Measurements from ENCODE around the gene FXYD5.

Gene FXYD5

DNA sequence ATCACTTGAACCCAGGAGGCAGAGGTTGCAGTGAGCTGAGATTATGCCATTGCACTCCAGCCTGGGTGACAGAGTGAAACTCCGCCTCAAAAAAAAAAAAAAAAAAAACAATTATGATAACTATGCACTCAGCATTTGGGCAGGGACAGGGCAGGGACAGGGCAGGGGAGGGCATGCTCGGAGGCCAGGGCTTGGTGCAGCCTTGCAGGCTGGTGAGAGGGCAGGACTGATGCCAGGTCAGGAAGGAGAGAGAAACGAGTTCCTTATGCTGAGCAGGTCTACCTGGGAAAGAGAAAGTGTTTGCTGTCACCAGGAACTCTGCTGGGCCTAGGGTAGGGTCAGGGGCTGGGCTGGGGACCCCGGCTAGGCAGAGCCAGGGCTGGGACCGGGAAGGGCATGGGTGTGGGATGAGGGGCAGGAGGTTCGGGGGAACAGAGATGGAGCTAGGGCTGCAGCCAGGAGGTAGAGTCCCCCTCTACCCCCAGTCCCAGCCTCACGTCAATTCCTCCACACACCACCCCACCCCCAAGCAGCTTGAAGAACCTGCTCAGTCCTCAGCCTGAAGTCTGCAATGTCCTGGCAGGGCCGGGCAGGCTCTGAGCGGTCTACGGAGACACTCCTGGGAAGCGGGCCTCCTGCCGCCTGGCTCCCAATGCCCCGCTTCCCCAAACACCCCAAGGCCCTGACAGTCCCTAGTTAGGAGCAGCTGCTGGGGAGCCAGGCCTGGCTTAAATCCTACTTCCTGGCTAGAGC is 36.1 kb upstream of the FXYD5 start:
- DNase-seq (ENCODE audit: low read depth in 1 of 2, low spot score in 1 of 2): no peak
- TF ChIP-seq REST (IDR thresholded peaks at IDR 0.05; ENCODE audit: insufficient replicate concordance, low read depth) (no peak), SPI1 (IDR thresholded peaks at IDR 0.05; ENCODE audit: borderline replicate concordance, low read depth) (no peak), POLR2AphosphoS5 (IDR thresholded peaks at IDR 0.05; ENCODE audit: low read depth) (no peak), GABPA (IDR thresholded peaks at IDR 0.05; ENCODE audit: low read depth) (no peak)
- TF ChIP-seq, protein P1, sequence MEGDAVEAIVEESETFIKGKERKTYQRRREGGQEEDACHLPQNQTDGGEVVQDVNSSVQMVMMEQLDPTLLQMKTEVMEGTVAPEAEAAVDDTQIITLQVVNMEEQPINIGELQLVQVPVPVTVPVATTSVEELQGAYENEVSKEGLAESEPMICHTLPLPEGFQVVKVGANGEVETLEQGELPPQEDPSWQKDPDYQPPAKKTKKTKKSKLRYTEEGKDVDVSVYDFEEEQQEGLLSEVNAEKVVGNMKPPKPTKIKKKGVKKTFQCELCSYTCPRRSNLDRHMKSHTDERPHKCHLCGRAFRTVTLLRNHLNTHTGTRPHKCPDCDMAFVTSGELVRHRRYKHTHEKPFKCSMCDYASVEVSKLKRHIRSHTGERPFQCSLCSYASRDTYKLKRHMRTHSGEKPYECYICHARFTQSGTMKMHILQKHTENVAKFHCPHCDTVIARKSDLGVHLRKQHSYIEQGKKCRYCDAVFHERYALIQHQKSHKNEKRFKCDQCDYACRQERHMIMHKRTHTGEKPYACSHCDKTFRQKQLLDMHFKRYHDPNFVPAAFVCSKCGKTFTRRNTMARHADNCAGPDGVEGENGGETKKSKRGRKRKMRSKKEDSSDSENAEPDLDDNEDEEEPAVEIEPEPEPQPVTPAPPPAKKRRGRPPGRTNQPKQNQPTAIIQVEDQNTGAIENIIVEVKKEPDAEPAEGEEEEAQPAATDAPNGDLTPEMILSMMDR (IDR thresholded peaks at IDR 0.05; ENCODE audit: insufficient read depth, low read length): no peak
- Histone ChIP-seq H3K27ac (replicated peaks) (no peak overlapping the region), H3K4me3 (replicated peaks; ENCODE audit: insufficient read depth, low read length) (no peak overlapping the region), H3K27me3 (ENCODE audit: insufficient read depth, poor library complexity, severe bottlenecking) (no peaks in the 10 kb centered on the region)

GRCh38 chr19:35119091-35119490 is 35.4 kb upstream of the FXYD5 start:
- H3K4me3 ChIP-seq (replicated peaks; ENCODE audit: insufficient read depth, low read length): no peak overlapping the region
- H3K27ac ChIP-seq (replicated peaks): no peak overlapping the region
- no peak for DNase-seq (ENCODE audit: low read depth in 1 of 2, low spot score in 1 of 2)
- TF ChIP-seq SPI1 (IDR thresholded peaks at IDR 0.05; ENCODE audit: borderline replicate concordance, low read depth) (no peak), POLR2AphosphoS5 (IDR thresholded peaks at IDR 0.05; ENCODE audit: low read depth) (no peak), GABPA (IDR thresholded peaks at IDR 0.05; ENCODE audit: low read depth) (no peak), REST (IDR thresholded peaks at IDR 0.05; ENCODE audit: insufficient replicate concordance, low read depth) (no peak)
- TF ChIP-seq, protein P1 (IDR thresholded peaks at IDR 0.05; ENCODE audit: insufficient read depth, low read length): no peak
- H3K27me3 ChIP-seq (ENCODE audit: insufficient read depth, poor library complexity, severe bottlenecking): no peaks in the 10 kb centered on the region

DNA sequence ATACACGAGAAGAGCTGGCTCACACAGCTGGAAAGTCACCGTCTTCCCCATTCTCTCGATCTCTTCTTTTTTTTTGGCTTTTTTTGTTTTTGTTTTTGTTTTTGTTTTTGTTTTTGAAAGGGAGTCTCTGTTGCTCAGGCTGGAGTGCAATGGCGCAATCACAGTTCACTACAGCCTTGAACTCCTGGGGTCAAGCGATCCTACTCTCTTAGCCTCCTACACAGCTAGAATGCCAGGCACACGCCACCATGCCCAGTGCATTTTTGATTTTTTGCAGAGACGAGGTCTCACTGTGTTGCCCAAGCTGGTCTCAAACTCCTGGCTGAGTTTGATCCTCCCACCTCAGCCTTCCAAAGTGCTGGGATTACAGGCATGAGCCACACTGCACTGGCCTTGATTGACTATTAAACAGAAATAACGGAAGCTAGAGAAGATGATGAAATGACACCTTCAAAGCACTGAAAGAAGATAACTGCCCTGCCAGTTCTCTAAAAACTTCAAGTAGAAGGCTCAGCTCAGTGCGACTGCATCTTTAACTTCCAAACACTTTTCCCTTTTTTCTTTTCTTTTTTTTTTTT is 34.9 kb upstream of the FXYD5 start:
- Histone ChIP-seq H3K27ac (replicated peaks) (no peak overlapping the region), H3K4me3 (replicated peaks; ENCODE audit: insufficient read depth, low read length) (no peak overlapping the region), H3K27me3 (ENCODE audit: insufficient read depth, poor library complexity, severe bottlenecking) (no peaks in the 10 kb centered on the region)
- TF ChIP-seq GABPA (IDR thresholded peaks at IDR 0.05; ENCODE audit: low read depth) (no peak), POLR2AphosphoS5 (IDR thresholded peaks at IDR 0.05; ENCODE audit: low read depth) (no peak), REST (IDR thresholded peaks at IDR 0.05; ENCODE audit: insufficient replicate concordance, low read depth) (no peak), SPI1 (IDR thresholded peaks at IDR 0.05; ENCODE audit: borderline replicate concordance, low read depth) (no peak)
- TF ChIP-seq, protein P1 (IDR thresholded peaks at IDR 0.05; ENCODE audit: insufficient read depth, low read length): no peak
- DNase-seq (ENCODE audit: low read depth in 1 of 2, low spot score in 1 of 2): no peak
